Stimulated activated CD8-positive, alpha-beta memory T cell treated with anti-CD3 and anti-CD28 coated beads, Interleukin-7, amount 100 ng/mL, for 1 hour (primary cell): ENCODE data around the gene FAM216B.
"Not testable (repeated sequence)": the region's sequence is repeated elsewhere in the genome, so short reads cannot be mapped to it uniquely, and the experiment has no call there.

Source experiments
- DNase-seq, 2 donors: peaks; one replicate each; pipeline ENCODE4 v3.0.0-alpha.2; 2020; ENCODE audit warnings: low read depth in 2 of 2

FAM216B gene

GRCh38 chr13:42781352-42781751 is at the start of gene FAM216B:
Gene FAM216B, plus strand, starts transcription at chr13:42781584. Its CDS starts 2,484 bp downstream, at chr13:42784068.
- DNase-seq, result no peak

GRCh38 chr13:42732073-42732472 is 49.3 kb upstream of the FAM216B start:
- no peak for DNase-seq

- no peak for DNase-seq
Observed at GRCh38 chr13:42733046-42733445, 48.3 kb upstream of the FAM216B start.

GRCh38 chr13:42735010-42735409 is 46.4 kb upstream of the FAM216B start:
- DNase-seq, result no peak

GRCh38 chr13:42740753-42741152 is 40.6 kb upstream of the FAM216B start:
- DNase-seq, result no peak

- DNase-seq, result no peak
Observed at GRCh38 chr13:42741914-42742313, 39.5 kb upstream of the FAM216B start.

GRCh38 chr13:42745655-42746054 is 35.7 kb upstream of the FAM216B start:
- no peak for DNase-seq

- DNase-seq, result no peak
Observed at GRCh38 chr13:42746866-42747265, 34.5 kb upstream of the FAM216B start.

GRCh38 chr13:42747399-42747873 is 33.9 kb upstream of the FAM216B start:
- DNase-seq, result no peak

GRCh38 chr13:42750794-42751193 is 30.6 kb upstream of the FAM216B start:
- no peak for DNase-seq

GRCh38 chr13:42751693-42752092 is 29.7 kb upstream of the FAM216B start:
- DNase-seq, result no peak

GRCh38 chr13:42752731-42753130 is 28.7 kb upstream of the FAM216B start:
- DNase-seq, result no peak

- DNase-seq, result no peak
Observed at GRCh38 chr13:42753697-42754096, 27.7 kb upstream of the FAM216B start.

- no peak for DNase-seq
Observed at GRCh38 chr13:42754801-42755510, 26.4 kb upstream of the FAM216B start.

- DNase-seq, result no peak
Observed at GRCh38 chr13:42757678-42758420, 23.5 kb upstream of the FAM216B start.

GRCh38 chr13:42758515-42758914 is 22.9 kb upstream of the FAM216B start:
- no peak for DNase-seq

GRCh38 chr13:42760951-42761350 is 20.4 kb upstream of the FAM216B start:
- no peak for DNase-seq

- no peak for DNase-seq
Observed at GRCh38 chr13:42762251-42762650, 19.1 kb upstream of the FAM216B start.

- no peak for DNase-seq
Observed at GRCh38 chr13:42762917-42763316, 18.5 kb upstream of the FAM216B start.

GRCh38 chr13:42766016-42766415 is 15.4 kb upstream of the FAM216B start:
- DNase-seq, result no peak

GRCh38 chr13:42769650-42770049 is 11.7 kb upstream of the FAM216B start:
- DNase-seq, result no peak

- not testable (repeated sequence) for DNase-seq
Observed at GRCh38 chr13:42776558-42776957, 4.8 kb upstream of the FAM216B start.

GRCh38 chr13:42777467-42777866 is 3.9 kb upstream of the FAM216B start:
- no peak for DNase-seq
